HG03135 (cell line): ENCODE data around the gene ACTA2.
"Not testable (repeated sequence)": the region's sequence is repeated elsewhere in the genome, so short reads cannot be mapped to it uniquely, and the experiment has no call there.

Experiments
- ATAC-seq: cut with Tn5 transposase; IDR thresholded peaks from one replicate; pipeline ENCODE4 v1.9.1; 2021; ENCODE audit warnings: mild to moderate bottlenecking, moderate library complexity; ENCODE audit not compliant: unreplicated experiment

The ACTA2 gene

GRCh38 chr10:88953662-88954061, 1.1 kb upstream of the ACTA2 start:
- no peak for ATAC-seq

- ATAC-seq: no peak
Measured at GRCh38 chr10:88949912-88950837, 2.4 kb downstream of the ACTA2 start.

- ATAC-seq: no peak
Measured at GRCh38 chr10:88949051-88949450, 3.5 kb downstream of the ACTA2 start.

- no peak for ATAC-seq
Measured at GRCh38 chr10:88946965-88947590, 5.5 kb downstream of the ACTA2 start.

- no peak for ATAC-seq
Measured at GRCh38 chr10:88946200-88946599, 6.4 kb downstream of the ACTA2 start.

GRCh38 chr10:88944813-88945212, 7.8 kb downstream of the ACTA2 start:
- peak; percentile 55 for ATAC-seq

GRCh38 chr10:88943778-88944177, 8.8 kb downstream of the ACTA2 start:
- no peak for ATAC-seq

- no peak for ATAC-seq
Measured at GRCh38 chr10:88941026-88941425, 11.5 kb downstream of the ACTA2 start.

- no peak for ATAC-seq
Measured at GRCh38 chr10:88938938-88939337, 13.6 kb downstream of the ACTA2 start.

- ATAC-seq: no peak
Measured at GRCh38 chr10:88938039-88938438, 14.5 kb downstream of the ACTA2 start.

- ATAC-seq: no peak
Measured at GRCh38 chr10:88936656-88937055, 15.9 kb downstream of the ACTA2 start.

- ATAC-seq: peak; percentile 57
Measured at GRCh38 chr10:88934900-88935672, 17.5 kb downstream of the ACTA2 start.

GRCh38 chr10:88933564-88933963, 19.0 kb downstream of the ACTA2 start:
- no peak for ATAC-seq

- ATAC-seq: peak; percentile 51
Measured at GRCh38 chr10:88932539-88933256, 19.9 kb downstream of the ACTA2 start.

- ATAC-seq: not testable (repeated sequence)
Measured at GRCh38 chr10:88932029-88932428, 20.5 kb downstream of the ACTA2 start.

GRCh38 chr10:88931548-88931947, 21.0 kb downstream of the ACTA2 start:
- ATAC-seq: no peak

GRCh38 chr10:88928254-88928653, 24.3 kb downstream of the ACTA2 start:
- ATAC-seq: no peak

GRCh38 chr10:88927416-88927690, 25.2 kb downstream of the ACTA2 start:
- ATAC-seq: no peak

GRCh38 chr10:88926566-88927415, 25.8 kb downstream of the ACTA2 start:
- ATAC-seq: no peak

GRCh38 chr10:88923520-88923919, 29.1 kb downstream of the ACTA2 start:
- no peak for ATAC-seq
